ENCODE data around the gene SDCCAG8. TPM values are rescaled to one million over a fixed set of nuclear protein-coding genes. Genes with fewer than 3 reads are reported as not detected.
A peak's percentile ranks its signal among the peaks of the same experiment; 100 is the strongest.

The SDCCAG8 gene
- total RNA-seq, 1 experiment from 2014 or later = 7.9 TPM

DNA sequence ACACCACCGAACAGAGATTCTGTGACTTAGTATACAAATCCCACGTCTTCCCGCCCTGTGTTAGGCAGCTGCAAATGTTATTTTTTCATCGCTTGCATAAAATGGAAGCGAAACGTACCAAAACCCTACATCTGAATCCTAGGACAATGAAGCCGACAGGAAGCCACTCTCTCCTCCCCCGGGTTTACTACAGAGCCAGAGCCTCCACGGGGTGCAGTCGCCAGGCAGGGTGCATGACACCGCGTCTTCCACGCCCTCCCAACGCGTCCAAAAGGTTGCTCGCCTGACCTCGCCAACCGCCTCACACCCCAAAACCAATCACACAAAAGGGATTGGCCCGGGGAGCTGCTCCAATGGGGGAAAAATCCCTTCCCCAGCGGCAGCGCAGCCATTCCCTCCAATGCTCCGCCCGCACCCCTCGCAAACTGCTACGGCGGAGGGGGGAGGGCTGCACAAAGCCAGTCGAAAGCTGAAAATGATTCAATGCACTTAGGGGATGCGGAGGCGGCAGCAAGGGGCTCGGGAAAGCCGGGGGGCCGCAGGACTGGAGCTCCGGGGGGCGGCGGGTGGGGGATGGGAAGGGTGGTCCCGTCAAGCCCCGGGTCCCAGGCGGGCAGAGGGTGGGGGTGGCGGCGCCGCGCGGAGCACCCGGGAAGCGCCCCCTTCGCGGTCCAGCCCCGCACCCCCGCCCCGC is 1.5 kb upstream of the SDCCAG8 start:
- DNase-seq (ENCODE audit: low spot score) = peak; percentile 37

DNA sequence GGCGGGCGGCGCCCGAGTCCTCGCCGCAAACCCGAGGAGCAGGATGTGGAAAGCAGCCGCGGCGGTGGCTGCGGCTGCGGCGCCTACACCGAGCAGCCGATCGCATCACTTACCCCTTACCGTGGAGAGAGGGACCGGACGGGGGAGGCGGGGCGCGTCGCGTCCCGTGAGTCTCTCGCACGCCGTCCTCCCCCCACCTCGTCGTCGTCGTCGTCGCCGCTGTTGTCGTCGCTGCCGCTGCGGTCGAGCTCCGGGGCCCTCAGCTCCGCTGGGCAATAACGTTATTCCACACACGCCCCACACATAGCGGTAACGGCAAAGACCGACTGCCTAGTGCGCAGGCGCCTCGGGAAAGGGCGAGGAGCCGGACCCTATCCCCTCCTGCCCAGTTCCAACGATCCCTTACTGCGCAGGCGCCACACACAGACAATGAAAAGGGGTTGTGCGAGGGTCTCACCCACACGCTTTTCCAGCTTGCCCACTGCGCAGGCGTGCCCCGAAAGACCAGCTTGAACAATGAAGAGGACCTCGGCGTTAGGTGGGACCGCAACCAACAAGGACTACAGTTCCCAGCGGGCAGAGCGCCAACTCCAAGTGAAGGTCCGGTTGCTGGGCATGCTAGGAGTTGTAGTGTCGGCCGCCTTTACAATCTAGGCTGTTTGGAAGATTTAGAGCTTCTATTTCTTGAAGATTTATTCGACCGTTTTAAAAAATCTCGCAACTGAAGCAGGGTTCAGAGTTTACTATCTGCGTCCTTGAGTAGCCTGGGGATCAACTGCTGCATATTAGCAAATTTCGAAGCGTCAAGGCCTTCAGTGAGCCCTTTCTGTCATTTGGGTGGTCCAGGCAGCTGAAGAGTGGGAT is 682 bp upstream of the SDCCAG8 start, which contains the start of gene CEP170:
Gene CEP170, minus strand, starts transcription at position 355 of the 864 bp plus-strand sequence. CDS start 30,001 bp downstream, outside the sequence.
- peak; percentile 98 for DNase-seq (ENCODE audit: low spot score)

DNA sequence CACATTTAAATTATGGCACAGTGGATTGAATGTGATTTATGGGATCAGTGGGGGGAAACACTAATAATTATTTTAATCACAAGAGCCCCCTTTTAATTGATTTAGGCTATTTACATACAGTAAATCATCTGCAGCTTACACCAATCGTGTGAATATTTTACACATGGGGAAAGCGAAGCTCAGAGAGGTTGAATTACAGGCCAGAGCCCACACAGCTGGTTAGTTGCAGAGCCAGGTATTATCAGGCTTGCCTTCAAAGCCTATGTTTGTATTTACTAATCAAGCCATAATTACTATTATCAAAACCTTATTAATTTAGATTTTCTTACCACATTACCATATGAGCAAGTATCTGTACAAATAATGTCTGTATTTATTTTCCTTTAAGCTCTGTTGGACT is 749 bp downstream of the SDCCAG8 start:
- no peak for DNase-seq (ENCODE audit: low spot score)

DNA sequence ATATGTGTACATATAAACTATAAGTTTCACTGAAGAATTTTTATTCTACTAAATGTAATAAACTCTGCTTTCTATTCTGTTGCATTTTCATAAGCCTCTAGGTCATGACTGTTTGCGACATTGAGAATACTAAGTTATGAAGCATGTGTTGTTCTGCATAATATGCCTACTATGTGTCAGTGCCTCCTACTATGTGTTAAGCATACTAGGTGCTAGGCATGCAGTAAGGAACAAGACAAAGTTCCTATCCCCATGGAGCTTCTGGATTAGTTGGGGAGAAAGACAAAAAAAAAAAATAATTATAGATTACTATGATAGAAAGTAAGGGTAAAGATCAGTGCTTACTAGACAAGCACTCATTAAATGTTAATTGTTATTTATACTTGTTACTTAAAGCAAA is 1.3 kb downstream of the SDCCAG8 start:
- DNase-seq (ENCODE audit: low spot score) = no peak

DNA sequence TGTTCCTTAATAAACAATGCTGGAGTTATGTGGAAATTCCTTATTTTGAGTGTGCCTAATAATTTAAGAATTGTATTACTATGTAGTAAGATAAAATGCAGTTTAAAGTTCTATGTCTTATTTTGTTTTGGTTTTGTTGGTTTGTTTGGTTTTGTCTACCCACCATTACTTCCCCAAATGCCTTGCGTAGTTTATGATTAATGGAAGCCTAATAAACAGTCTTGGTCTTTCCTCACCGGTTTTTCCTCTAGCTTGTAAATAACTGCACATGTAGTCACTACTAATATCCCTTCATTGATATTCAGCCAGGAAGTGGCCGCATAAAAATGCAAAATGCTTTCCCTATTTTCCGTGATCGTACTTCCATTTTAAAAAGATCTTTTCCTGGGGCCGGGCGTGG is 2.9 kb downstream of the SDCCAG8 start:
- DNase-seq (ENCODE audit: low spot score) = no peak

DNA sequence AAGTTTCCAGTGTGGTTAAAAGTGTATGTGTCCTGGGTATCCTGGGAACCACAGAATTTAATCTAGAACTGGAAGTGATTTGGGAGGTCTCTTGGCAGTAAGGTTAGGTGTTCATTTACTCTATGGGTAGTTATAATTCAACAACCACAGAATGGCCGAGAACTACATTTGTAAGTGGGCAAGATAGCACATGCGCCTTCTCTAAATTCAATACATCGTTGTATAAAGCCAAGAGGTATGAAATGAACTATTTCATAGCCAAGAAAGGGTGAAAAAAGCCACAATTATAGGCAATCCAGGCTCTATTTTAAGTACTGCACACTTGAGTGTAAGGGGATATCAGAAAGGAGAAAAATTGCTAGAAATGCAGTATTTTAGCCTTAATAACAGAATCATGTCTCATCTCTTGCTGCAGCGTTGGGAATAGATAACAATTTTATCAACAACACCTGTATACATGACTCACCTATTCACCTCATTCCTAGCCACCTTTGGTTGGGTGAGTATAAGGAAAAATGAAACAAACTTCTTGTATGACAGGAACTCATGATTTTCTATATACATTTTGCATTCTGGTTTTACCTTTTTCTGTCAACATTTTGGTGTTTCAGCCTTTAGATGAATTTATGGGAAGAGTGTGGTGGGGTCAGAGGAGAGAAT is 4.5 kb downstream of the SDCCAG8 start:
- DNase-seq (ENCODE audit: low spot score) = no peak

DNA sequence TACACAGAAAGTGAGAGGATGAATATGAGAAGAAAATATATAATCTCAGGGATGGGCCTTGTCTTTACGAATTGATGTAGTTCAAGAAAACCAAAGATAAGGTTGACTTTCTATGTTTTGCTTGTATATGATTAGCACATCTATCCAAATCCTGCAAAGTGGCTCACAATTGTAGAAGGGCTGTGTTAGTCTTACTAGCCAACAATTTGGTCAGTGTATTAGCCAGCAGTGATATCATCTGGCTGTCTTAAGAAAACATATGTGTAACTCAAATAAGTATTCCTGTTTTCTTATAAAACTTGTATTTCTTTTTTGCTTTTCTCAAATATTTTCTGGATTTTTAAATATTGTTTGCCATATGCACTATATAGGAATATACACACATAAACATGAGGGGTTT is 5.5 kb downstream of the SDCCAG8 start:
- DNase-seq (ENCODE audit: low spot score) = no peak

DNA sequence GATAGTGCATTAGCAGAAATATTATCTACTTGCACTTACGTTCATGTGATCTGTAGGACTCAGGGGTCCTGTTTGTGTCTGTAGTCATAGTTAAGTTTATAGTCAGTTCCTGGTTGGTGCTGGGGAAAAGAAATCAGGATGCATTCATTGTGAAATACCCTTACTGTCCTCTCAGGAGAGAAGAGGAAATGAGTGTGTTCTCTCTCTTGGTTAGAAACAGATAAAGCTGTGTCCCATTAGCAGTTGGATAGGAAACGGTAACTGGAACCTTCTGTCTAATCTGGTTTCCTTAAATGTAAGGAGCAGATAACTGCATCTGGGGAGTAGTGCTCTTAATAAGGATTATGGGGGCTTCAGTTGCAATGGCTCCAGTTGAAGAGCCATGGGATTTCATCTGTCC is 8.9 kb downstream of the SDCCAG8 start:
- no peak for DNase-seq (ENCODE audit: low spot score)

DNA sequence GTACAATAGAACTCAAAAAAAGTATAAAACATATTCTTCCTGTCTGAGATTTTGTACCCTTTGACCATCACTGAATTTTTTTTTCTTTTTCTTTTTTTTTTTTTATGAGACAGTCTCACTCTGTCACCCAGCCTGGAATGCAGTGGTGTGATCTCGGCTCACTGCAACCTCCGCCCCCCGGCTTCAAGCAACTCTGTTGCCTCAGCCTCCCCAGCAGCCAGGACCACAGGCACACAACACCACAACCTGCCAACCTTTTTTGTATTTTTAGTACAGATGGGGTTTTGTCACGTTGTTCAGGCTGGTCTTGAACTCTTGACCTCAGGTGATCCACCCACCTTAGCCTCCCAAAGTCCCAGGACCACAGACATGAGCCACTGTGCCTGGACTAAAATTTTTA is 10.4 kb downstream of the SDCCAG8 start:
- no peak for DNase-seq (ENCODE audit: low spot score)

DNA sequence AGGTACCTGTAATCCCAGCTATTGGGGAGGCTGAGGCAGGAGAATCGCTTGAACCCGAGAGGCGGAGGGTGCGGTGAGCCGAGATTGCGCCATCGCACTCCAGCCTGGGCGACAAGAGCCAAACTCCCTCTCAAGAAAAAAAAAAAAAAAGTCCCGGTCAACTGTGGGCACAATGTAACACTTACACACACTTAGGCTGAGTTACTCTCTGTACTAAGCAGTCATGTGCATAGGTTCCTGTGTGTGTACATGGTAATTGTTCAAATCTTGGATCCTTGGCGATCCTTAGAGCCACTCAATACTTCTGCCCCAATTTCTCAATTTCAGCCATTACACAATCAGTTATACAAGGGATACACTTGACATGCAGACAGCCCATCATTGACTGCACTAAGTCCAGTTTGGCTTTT is 11.6 kb downstream of the SDCCAG8 start:
- DNase-seq (ENCODE audit: low spot score) = no peak

DNA sequence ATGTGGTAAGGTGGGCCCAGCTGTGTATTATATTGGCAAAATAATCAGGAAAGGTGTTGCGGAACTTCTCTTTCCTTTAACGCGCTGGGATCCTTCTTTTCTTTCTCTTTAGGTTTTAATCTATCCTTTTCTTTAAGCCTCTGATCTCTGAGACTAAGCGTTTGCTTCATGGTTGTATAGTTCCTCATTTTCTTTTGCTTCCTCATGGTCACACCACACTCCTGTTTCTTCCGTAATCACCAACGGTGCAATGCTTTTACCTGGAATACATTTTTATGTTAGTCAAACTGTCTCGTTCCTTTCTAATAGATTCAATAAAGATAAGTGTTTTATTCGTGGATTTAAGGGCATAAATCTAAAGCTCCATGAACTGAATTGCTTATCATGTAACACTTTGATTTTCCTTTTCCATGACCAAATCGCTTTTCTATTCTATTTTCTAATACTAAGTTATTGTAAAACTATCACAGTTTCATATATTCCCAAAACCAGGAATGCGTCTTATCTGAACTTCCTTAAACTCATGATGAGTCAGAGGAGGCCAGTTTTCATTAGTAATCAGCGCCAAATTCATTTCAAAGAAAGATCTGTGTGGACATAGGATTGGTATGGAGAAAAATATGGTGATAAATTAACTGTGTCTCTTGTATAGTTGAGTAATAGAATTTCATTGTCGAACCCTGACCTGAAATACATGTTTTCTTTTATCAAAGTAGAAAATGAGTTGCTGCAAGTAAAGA is 12.2 kb downstream of the SDCCAG8 start:
- DNase-seq (ENCODE audit: low spot score) = no peak

DNA sequence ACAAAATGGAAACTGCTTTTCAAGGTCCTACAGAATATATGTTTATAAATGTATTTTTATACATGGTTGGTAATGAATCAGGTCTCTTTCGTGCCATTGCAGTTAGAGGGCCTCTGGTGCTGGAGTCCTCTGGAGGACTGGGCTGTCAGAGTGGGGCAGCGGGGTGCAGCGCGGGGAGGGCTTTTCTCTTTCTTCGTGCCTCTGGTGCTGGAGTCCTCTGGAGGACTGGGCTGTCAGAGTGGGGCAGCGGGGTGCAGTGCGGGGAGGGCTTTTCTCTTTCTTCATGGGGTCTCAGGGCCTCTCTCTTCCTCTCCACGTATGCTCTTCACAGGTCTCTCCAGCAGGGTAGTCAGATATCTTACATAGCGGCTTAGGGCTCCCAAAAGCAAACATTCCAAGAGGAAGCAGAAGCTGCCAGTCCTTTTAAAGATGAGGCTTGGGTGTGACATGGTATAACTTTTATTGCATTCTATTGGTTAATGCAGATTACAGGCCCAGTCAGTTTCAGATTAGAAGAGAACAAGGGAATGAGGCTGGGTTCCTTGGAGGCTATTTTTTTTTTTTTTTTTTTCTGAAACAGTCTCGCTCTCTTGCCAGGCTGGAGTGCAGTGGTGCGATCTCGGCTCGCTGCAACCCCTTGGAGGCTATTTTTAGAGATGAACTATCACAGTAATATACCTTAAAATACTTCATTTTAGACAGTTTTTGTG is 13.1 kb downstream of the SDCCAG8 start:
- no peak for DNase-seq (ENCODE audit: low spot score)

DNA sequence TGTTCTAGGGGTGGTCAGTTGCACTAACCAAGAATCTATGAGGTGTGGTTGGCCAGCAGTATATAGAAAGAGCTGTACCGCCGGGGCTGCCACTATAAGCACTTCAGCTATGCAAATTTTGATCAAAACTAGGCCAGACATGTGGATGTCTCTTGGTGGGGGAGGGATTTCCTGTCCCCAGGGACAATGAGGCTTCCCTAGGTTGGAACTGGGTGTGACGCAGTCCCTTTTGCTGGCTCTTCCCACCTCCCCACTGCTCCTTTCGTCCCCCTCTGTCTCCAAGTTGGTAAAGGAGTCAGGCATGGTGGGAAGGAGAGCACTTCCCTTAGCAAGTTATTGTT is 13.6 kb downstream of the SDCCAG8 start:
- no peak for DNase-seq (ENCODE audit: low spot score)

DNA sequence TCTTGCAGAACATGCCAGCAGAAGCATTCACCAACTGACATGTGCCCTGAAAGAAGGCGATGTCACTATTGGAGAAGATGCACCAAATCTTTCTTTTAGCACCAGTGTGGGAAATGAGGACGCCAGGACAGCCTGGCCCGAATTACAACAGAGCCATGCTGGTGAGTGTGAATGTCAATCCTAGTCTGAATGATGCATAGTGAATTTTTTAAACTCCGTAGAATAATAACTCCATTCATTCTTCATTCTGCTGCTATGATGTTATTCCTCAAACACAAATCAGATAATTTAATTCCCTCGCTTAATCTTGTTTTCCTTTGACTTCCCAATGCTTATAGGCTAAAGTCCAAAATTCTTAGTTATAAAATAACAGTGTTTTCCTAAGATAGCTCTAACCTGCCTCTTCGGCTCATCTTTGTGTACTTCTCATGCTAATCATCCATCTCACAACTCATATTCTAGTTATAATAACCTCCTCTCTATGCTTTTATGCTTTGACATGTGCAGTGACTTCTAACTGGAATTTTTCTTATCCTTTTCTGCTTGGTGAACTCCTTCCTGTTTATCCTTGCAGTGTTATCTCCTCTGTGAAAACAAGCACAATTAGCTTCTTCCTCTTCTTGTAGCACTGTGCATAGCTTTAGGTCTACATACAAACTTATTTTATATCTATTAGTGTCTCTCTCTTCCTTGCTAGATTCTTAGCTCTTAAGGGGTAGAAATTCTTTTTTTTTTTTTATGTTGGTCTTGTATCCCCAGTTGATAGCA is 14.4 kb downstream of the SDCCAG8 start:
- DNase-seq (ENCODE audit: low spot score) = no peak

DNA sequence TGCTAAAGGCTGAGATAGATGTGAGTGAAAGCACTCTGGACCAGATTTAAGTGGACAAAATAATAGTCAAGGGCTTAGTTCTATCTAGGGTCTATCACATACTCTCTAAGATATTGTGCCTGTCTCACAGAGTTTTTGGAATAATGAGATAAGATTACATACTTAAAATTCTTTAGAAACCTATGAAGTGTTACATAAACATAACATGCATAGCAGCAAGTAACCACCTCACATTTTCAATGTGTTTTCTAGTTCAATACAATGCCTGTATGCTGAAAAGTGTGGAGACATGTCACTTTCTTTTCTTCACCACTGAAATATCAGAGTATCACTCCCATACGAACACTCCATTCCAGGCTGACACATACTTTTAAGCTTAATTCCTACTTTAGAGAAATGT is 16.2 kb downstream of the SDCCAG8 start:
- no peak for DNase-seq (ENCODE audit: low spot score)

DNA sequence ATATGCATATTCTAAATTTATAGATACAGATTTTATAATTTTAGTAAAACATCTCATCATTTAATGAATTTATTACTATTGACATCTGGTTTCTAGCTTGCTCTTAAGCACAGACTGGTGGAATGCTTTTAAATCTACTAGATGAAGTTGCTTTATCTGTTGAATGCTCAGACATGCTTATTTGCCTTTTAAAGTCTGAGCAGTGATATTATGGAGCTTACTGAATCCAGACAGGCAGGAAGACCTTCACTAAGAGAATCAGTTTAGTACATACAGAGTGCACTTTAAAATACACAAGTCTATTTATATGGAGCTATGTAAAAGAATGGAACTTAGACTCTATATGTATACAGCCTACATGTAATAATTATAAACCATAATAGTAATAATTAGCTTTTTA is 16.6 kb downstream of the SDCCAG8 start:
- no peak for DNase-seq (ENCODE audit: low spot score)

DNA sequence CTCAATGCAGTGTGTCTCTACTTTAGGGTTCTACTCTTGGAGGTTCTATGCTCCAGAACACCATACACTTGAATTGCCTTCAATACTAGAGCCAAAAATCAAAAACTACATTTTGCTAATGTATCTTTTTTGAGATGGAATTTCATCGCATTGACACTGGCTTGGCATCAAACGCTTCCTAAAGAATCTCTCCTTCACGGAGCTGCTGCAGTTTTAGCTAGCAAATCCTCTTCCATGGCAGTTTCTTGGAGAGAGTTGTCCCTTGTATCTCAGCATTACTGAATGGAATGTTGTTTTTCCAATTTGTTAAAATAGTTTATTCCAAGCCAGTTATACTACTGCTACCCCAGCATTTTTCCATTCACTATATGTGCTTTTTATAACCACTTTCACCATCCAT is 17.7 kb downstream of the SDCCAG8 start:
- DNase-seq (ENCODE audit: low spot score) = no peak

DNA sequence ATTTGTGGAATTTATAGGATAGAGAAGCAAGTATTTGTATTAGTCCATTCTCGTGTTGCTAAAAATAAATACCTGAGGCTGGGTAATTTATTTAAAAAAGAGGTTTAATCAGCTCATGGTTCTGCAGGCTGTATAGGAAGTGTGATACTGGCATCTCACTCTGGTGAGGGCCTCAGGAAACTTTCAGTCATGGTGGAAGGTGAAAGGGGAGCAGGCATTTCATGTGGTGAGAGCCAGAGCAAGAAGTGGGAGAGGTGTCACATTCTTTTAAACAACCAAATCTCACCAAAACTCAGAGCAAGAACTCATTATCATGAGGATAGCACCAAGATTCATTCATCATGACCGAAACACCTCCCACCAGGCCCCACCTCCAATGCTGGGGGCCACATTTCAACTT is 18.1 kb downstream of the SDCCAG8 start:
- no peak for DNase-seq (ENCODE audit: low spot score)

DNA sequence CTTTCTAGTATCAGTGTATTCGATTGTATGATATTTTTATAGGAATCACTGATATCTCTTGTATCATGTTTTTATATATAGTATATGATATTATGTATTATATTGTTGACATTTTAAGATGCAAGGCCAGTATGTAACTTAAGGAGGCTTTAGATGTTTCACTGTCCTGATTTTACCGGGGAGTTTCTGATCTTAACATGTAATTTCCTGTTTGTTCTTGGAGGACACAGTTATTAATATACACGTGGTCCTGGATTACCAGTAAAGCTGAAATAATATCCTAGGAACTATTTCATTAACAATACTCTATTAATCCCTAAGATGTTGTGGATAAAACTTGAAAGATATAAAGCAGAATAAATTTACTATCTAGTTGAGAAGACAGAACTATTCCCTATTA is 19.5 kb downstream of the SDCCAG8 start:
- no peak for DNase-seq (ENCODE audit: low spot score)

DNA sequence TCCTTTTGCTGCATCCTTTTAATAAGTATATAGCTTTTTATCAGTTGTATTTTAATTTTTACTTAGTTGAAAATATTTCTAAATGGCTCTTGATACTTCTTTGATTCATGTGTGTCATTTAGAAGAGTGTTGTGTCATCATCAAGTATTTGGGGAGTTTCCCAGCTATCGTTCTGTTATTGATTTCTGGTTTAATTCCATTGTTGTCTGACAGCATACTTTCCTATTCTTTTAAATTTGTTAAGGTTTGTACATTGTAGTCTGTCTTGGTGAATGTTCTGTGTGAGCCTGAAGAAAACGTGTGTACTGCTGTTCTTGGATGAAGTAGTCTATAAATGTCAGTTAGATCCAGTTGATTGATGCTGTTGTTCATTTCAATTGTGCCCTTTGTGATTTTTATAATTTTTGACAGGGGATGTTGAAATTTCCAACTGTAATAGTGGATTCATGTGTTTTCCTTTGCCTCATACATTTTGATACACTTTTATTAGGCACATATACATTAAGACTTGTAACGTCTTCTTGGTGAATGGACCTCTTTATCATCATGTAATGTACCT is 24.8 kb downstream of the SDCCAG8 start:
- no peak for DNase-seq (ENCODE audit: low spot score)
